ENCODE measurements around the gene PARG. TPM values are rescaled to one million over a fixed set of nuclear protein-coding genes. Genes with fewer than 3 reads are reported as not detected.
"Not testable (repeated sequence)": the region's sequence is repeated elsewhere in the genome, so short reads cannot be mapped to it uniquely, and the experiment has no call there.

The PARG gene
- total RNA-seq, 6 experiments from 2014 or later = 18.0 to 23.7 (median 20.9) TPM

DNA sequence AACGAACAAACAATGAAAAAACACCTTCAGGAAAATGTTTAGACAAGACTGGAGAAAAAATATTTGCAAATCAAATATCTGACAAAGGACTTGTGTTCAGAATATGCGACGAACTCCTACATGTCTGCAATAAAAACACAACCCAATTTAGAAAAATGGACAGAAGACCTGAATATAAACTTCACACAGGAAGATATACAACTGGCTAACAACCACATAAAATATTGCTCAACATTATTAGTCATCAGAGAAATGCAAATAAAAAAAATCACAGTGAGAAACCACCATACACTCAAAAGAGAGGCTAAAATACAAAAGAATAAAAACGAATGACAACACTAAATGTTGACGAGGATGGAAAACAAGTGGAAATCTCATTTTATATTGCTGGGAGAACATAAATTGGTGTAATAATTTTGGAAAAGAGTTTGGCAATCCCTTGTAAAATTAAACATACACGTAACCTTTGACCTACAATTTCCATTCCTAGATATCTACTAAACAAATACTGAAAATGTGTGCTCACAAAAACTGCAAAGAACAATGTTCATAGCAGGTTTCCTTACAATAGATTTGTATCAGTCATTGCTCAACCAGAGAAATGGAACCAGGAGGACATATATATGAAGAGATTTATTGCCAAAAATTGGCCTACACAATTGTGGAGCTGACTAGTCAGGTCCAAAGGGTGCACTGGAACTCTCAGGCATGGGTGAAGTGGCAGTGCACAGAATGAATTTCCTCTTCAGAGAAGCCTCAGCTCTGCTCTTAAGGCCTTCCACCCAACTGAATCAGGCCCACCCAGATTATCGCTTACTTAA lies 96.8 kb downstream of the PARG start:
- peaks cover 18% of the 10 kb centered on the region for H3K4me1 Mint-ChIP-seq (ENCODE audit: low read depth)
- H3K9me3 Mint-ChIP-seq = no peaks in the 10 kb centered on the region
- TF ChIP-seq, protein P1, sequence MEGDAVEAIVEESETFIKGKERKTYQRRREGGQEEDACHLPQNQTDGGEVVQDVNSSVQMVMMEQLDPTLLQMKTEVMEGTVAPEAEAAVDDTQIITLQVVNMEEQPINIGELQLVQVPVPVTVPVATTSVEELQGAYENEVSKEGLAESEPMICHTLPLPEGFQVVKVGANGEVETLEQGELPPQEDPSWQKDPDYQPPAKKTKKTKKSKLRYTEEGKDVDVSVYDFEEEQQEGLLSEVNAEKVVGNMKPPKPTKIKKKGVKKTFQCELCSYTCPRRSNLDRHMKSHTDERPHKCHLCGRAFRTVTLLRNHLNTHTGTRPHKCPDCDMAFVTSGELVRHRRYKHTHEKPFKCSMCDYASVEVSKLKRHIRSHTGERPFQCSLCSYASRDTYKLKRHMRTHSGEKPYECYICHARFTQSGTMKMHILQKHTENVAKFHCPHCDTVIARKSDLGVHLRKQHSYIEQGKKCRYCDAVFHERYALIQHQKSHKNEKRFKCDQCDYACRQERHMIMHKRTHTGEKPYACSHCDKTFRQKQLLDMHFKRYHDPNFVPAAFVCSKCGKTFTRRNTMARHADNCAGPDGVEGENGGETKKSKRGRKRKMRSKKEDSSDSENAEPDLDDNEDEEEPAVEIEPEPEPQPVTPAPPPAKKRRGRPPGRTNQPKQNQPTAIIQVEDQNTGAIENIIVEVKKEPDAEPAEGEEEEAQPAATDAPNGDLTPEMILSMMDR (IDR thresholded peaks at IDR 0.05) = no peak
- H3K36me3 Mint-ChIP-seq (ENCODE audit: low read depth) = peaks cover 8% of the 10 kb centered on the region
- H3K4me3 Mint-ChIP-seq = peak overlapping the region; percentile 18; the same call in 1 of the 2 replicates
- H3K27ac Mint-ChIP-seq = peak overlapping the region; percentile 22
- peak; percentile 39 for DNase-seq
- H3K27me3 Mint-ChIP-seq (ENCODE audit: insufficient read depth) = no peaks in the 10 kb centered on the region

- not testable (repeated sequence) for DNase-seq; H3K4me3 Mint-ChIP-seq; H3K27ac Mint-ChIP-seq; H3K9me3 Mint-ChIP-seq; H3K27me3 Mint-ChIP-seq (ENCODE audit: insufficient read depth)
- Mint-ChIP-seq H3K4me1 (ENCODE audit: low read depth) (peaks cover 34% of the 10 kb centered on the region), H3K36me3 (ENCODE audit: low read depth) (peaks cover 13% of the 10 kb centered on the region)
Observed at GRCh38 chr10:49842333-49842628, 99.5 kb downstream of the PARG start.

DNA sequence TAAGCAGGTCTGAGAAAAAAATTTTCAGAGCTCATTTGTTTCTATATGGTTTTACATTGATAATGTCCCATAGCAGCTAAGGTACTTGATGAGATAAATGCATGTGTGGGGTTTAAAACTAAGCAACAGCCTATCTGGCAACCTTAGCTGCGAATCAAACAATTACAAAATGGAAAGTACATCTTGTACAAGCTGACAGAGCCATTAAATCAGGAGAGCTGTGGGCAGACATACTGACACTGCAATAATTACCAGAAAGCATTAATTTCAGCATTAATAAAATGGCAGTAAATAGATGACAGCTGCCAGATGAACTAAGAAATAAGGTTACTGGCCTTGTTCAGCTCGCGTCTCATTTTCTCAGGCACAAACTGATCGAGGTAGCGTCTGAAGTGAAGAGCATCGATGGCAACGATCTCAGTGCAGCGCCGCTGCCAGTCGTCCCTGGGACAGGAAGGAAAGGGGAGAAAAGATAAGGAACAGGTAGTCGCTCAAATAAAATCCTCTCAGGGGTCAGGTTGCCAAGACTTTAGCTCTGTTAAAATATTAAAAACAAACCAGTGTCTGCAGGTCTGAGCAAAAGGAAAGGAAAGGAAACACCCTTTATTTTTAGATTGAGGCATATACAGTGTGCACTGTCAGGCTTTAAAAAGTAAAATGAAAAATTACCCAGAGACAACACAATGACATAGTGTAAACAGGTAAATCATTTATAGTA lies 100.1 kb downstream of the PARG start:
- no peak overlapping the region for H3K27ac Mint-ChIP-seq

GRCh38 chr10:49837685-49838084 lies 104.1 kb downstream of the PARG start:
- Mint-ChIP-seq H3K27ac (no peak overlapping the region; the same call in 1 of the 2 replicates), H3K4me3 (no peak overlapping the region), H3K4me1 (ENCODE audit: low read depth) (peaks cover 24% of the 10 kb centered on the region), H3K36me3 (ENCODE audit: low read depth) (peaks cover 9% of the 10 kb centered on the region), H3K9me3 (no peaks in the 10 kb centered on the region), H3K27me3 (ENCODE audit: insufficient read depth) (no peaks in the 10 kb centered on the region)
- DNase-seq = no peak
- TF ChIP-seq, protein P1 (IDR thresholded peaks at IDR 0.05) = no peak

More for the DNA sequence above, 100.1 kb downstream of the PARG start:
- H3K4me3 Mint-ChIP-seq = no peak overlapping the region
- no peaks in the 10 kb centered on the region for H3K9me3 Mint-ChIP-seq
- no peaks in the 10 kb centered on the region for H3K27me3 Mint-ChIP-seq (ENCODE audit: insufficient read depth)
- no peak for DNase-seq
- H3K4me1 Mint-ChIP-seq (ENCODE audit: low read depth) = peaks cover 39% of the 10 kb centered on the region
- peaks cover 13% of the 10 kb centered on the region for H3K36me3 Mint-ChIP-seq (ENCODE audit: low read depth)
- TF ChIP-seq, protein P1 (IDR thresholded peaks at IDR 0.05) = no peak

DNA sequence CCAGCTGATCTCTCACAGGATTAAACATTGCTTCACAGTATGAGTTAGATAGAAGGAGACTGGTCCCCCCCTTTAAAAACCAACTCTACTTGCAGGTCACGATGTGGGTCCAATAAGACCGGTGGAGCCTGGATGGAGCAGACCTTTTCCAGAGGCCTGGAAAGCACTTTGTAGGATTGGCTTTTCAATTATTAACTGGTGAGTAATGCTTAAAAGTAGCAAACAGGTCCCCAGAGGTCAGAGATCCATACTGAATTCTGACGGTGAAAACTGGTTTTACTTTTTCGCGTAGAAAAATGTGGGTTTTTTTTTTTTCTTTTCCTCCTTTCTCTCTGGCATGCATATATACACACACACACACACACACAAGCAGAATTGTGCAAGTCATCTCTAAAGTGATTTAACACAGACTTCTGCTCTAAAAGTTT lies 104.8 kb downstream of the PARG start:
- Mint-ChIP-seq H3K4me1 (ENCODE audit: low read depth) (peaks cover 24% of the 10 kb centered on the region), H3K27me3 (ENCODE audit: insufficient read depth) (no peaks in the 10 kb centered on the region), H3K36me3 (ENCODE audit: low read depth) (peaks cover 15% of the 10 kb centered on the region), H3K4me3 (no peak overlapping the region), H3K27ac (peak overlapping the region; percentile 5; the same call in 1 of the 2 replicates), H3K9me3 (no peaks in the 10 kb centered on the region)
- peak; percentile 43 for DNase-seq
- TF ChIP-seq, protein P1 (IDR thresholded peaks at IDR 0.05) = no peak

- no peak overlapping the region for H3K27ac Mint-ChIP-seq
- no peak for DNase-seq
- TF ChIP-seq, protein P1 (IDR thresholded peaks at IDR 0.05) = no peak
- no peaks in the 10 kb centered on the region for H3K9me3 Mint-ChIP-seq
- H3K4me3 Mint-ChIP-seq = no peak overlapping the region
- H3K27me3 Mint-ChIP-seq (ENCODE audit: insufficient read depth) = no peaks in the 10 kb centered on the region
- H3K4me1 Mint-ChIP-seq (ENCODE audit: low read depth) = peaks cover 35% of the 10 kb centered on the region
- peaks cover 15% of the 10 kb centered on the region for H3K36me3 Mint-ChIP-seq (ENCODE audit: low read depth)
Observed at GRCh38 chr10:49834976-49835375, 106.9 kb downstream of the PARG start.

Measured in HFFc6 (cell line).